NCI-H1092 treated with DMSO at 0.1 percent for 48 hours (cell line): ENCODE results near the gene NHS.
A peak's percentile ranks its signal among the peaks of the same experiment; 100 is the strongest.
"Not testable (repeated sequence)": the region's sequence is repeated elsewhere in the genome, so short reads cannot be mapped to it uniquely, and the experiment has no call there.

Source experiments
- DNase-seq: peaks from one replicate; lab custom pipeline; 2025; lab: John Stamatoyannopoulos, UW

Gene NHS

GRCh38 chrX:17405225-17405969, 30.4 kb downstream of the NHS start:
- no peak for DNase-seq

GRCh38 chrX:17409566-17410290, 34.7 kb downstream of the NHS start:
- no peak for DNase-seq

GRCh38 chrX:17410651-17411050, 35.7 kb downstream of the NHS start:
- DNase-seq, result no peak

GRCh38 chrX:17411205-17411604, 36.2 kb downstream of the NHS start:
- peak; percentile 7 for DNase-seq

GRCh38 chrX:17412692-17413091, 37.7 kb downstream of the NHS start:
- no peak for DNase-seq

GRCh38 chrX:17413228-17413627, 38.2 kb downstream of the NHS start:
- no peak for DNase-seq

GRCh38 chrX:17414027-17414658, 39.1 kb downstream of the NHS start:
- no peak for DNase-seq

GRCh38 chrX:17414839-17415238, 39.8 kb downstream of the NHS start:
- no peak for DNase-seq

- no peak for DNase-seq
These were observed 40.3 kb downstream of the NHS start for GRCh38 chrX:17415242-17415810.

- DNase-seq, result no peak
These were observed 42.4 kb downstream of the NHS start for GRCh38 chrX:17417372-17417771.

GRCh38 chrX:17425136-17425535, 50.1 kb downstream of the NHS start:
- no peak for DNase-seq

- no peak for DNase-seq
These were observed 50.6 kb downstream of the NHS start for GRCh38 chrX:17425551-17425950.

GRCh38 chrX:17431171-17431570, 56.2 kb downstream of the NHS start:
- DNase-seq, result no peak

GRCh38 chrX:17432158-17432557, 57.2 kb downstream of the NHS start:
- no peak for DNase-seq

- DNase-seq, result no peak
These were observed 59.0 kb downstream of the NHS start for GRCh38 chrX:17433965-17434364.

- no peak for DNase-seq
These were observed 60.5 kb downstream of the NHS start for GRCh38 chrX:17435476-17435875.

GRCh38 chrX:17438221-17438620, 63.2 kb downstream of the NHS start:
- DNase-seq, result no peak

- no peak for DNase-seq
These were observed 65.3 kb downstream of the NHS start for GRCh38 chrX:17440258-17440657.

GRCh38 chrX:17440836-17441235, 65.8 kb downstream of the NHS start:
- DNase-seq, result no peak

GRCh38 chrX:17441965-17442364, 67.0 kb downstream of the NHS start:
- DNase-seq, result no peak

GRCh38 chrX:17442898-17443297, 67.9 kb downstream of the NHS start:
- DNase-seq, result no peak

GRCh38 chrX:17443556-17443955, 68.6 kb downstream of the NHS start:
- DNase-seq, result no peak

GRCh38 chrX:17446269-17446668, 71.3 kb downstream of the NHS start:
- not testable (repeated sequence) for DNase-seq
